Mesendoderm (in vitro differentiated cells): ENCODE data around the gene MPND.

Source experiments
- DNase-seq: peaks from one replicate; pipeline ENCODE4 v3.0.0; 2013
- H2AK5ac ChIP-seq: 2 replicates; pipeline ENCODE4 v1.6.1; 2013; ENCODE audit warnings: low read length, inconsistent platforms
- H2BK120ac ChIP-seq: 2 replicates; pipeline ENCODE4 v1.6.1; 2013; ENCODE audit warnings: low read depth, mild to moderate bottlenecking, low read length, moderate library complexity, mixed read lengths
- H2BK15ac ChIP-seq: replicated peaks from 2 replicates; pipeline ENCODE4 v1.6.1; 2013; ENCODE audit warnings: low read depth, mild to moderate bottlenecking, moderate library complexity
- H2BK5ac ChIP-seq: 2 replicates; pipeline ENCODE4 v1.6.1; 2013; ENCODE audit warnings: low read length, inconsistent platforms
- H3K18ac ChIP-seq: 2 replicates; pipeline ENCODE4 v1.6.1; 2013; ENCODE audit warnings: mild to moderate bottlenecking, low read length, mixed read lengths
- H3K23ac ChIP-seq: one replicate; pipeline ENCODE4 v1.6.1; 2013; ENCODE audit warnings: low read length
- H3K27ac ChIP-seq: 2 replicates; pipeline ENCODE4 v1.5.1; 2013; ENCODE audit warnings: low read depth, mild to moderate bottlenecking, inconsistent platforms, low read length, moderate library complexity
- H3K27me3 ChIP-seq: 2 replicates; pipeline ENCODE4 v1.6.1; 2013; ENCODE audit warnings: low read length, control low read depth, mild to moderate bottlenecking, inconsistent platforms; ENCODE audit not compliant: insufficient read depth, poor library complexity
- H3K36me3 ChIP-seq: 2 replicates; pipeline ENCODE4 v1.6.1; 2013; ENCODE audit warnings: low read length, inconsistent platforms; ENCODE audit not compliant: control insufficient read depth, insufficient read depth
- H3K4ac ChIP-seq: one replicate; pipeline ENCODE4 v1.6.1; 2013; ENCODE audit warnings: low read depth, mild to moderate bottlenecking, low read length, moderate library complexity
- H3K4me1 ChIP-seq: 2 replicates; pipeline ENCODE4 v1.6.1; 2013; ENCODE audit warnings: low read depth, low read length, inconsistent platforms; ENCODE audit not compliant: control insufficient read depth
- H3K4me2 ChIP-seq: 2 replicates; pipeline ENCODE4 v1.6.1; 2013; ENCODE audit warnings: low read length
- H3K4me3 ChIP-seq: 2 replicates; pipeline ENCODE4 v1.5.1; 2013; ENCODE audit warnings: mild to moderate bottlenecking, low read length
- H3K56ac ChIP-seq: one replicate; pipeline ENCODE4 v1.6.1; 2013; ENCODE audit warnings: low read length
- H3K79me1 ChIP-seq: 2 replicates; pipeline ENCODE4 v1.6.1; 2013; ENCODE audit warnings: low read length, inconsistent platforms
- H3K79me2 ChIP-seq: 2 replicates; pipeline ENCODE4 v1.6.1; 2013; ENCODE audit warnings: mild to moderate bottlenecking, low read length; ENCODE audit not compliant: control insufficient read depth, insufficient read depth
- H3K9ac ChIP-seq: 2 replicates; pipeline ENCODE4 v1.6.1; 2013; ENCODE audit warnings: low read length, inconsistent platforms
- H4K5ac ChIP-seq: one replicate; pipeline ENCODE4 v1.6.1; 2013; ENCODE audit warnings: low read length
- H4K8ac ChIP-seq: one replicate; pipeline ENCODE4 v1.6.1; 2013; ENCODE audit warnings: low read depth, mild to moderate bottlenecking, control low read depth, low read length, moderate library complexity
- WGBS: extraction: QIAGEN DNeasy Blood & Tissue Kit; methylation state at CpG from one replicate; pipeline ENCODE4 v1.1.7; 2013; ENCODE audit warnings: low lambda C conversion rate, missing lambda C conversion rate; ENCODE audit not compliant: insufficient coverage; ENCODE audit errors: extremely low coverage; 5-methylcytosine and 5-hydroxymethylcytosine counted together

Gene MPND

DNA sequence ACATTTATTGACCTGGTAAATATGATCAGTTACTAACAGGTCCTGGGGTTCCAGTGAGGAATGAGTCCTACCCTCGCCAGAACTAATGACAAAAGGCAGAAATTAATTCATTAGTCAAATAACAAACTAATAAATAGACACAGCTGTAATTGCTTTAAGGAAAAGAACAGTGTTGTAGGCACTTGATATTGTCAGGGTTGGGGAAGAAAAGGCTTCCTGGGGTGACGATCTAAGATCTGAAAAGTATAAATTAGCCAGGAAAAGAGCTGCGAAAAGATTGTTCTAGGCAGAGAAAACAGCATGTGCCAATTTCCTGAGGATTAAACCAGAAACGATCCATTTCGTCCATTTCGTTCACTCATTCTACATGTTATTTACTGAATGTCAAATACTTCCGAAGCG is 58.4 kb downstream of the MPND start:
- H3K23ac ChIP-seq, result no peak overlapping the region
- H3K27me3 ChIP-seq, result no peaks in the 10 kb centered on the region
- no peak overlapping the region for H3K27ac ChIP-seq
- no peak overlapping the region for H2BK120ac ChIP-seq
- no peak overlapping the region for H2BK15ac ChIP-seq
- WGBS, result no CpG with 5 or more reads among the region's 8 CpGs
- peak overlapping the region; percentile 57 for H3K9ac ChIP-seq
- H3K4me2 ChIP-seq, result peak overlapping the region; percentile 46
- H3K18ac ChIP-seq, result no peak overlapping the region
- H3K36me3 ChIP-seq, result no peaks in the 10 kb centered on the region
- H3K4me1 ChIP-seq, result no peaks in the 10 kb centered on the region
- no peak overlapping the region for H3K4me3 ChIP-seq
- no peak overlapping the region for H2BK5ac ChIP-seq
- no peak overlapping the region for H3K4ac ChIP-seq
- DNase-seq, result no peak
- no peak overlapping the region for H4K8ac ChIP-seq
- no peak overlapping the region for H2AK5ac ChIP-seq
- H3K56ac ChIP-seq, result peak overlapping the region; percentile 59
- peaks cover 62% of the 10 kb centered on the region for H3K79me2 ChIP-seq
- peaks cover 16% of the 10 kb centered on the region for H3K79me1 ChIP-seq
- no peak overlapping the region for H4K5ac ChIP-seq

GRCh38 chr19:4402171-4403004 is 59.0 kb downstream of the MPND start, which contains the start of gene CHAF1A:
Gene CHAF1A, plus strand, starts transcription at chr19:4402640. Its CDS starts 123 bp downstream, at chr19:4402763.
- H3K27me3 ChIP-seq, result no peaks in the 10 kb centered on the region
- peak within 1 kb of the TSS; percentile 7 for H2BK5ac ChIP-seq
- peak within 1 kb of the TSS; percentile 82 for H3K4ac ChIP-seq
- H2AK5ac ChIP-seq, result peak within 1 kb of the TSS; percentile 6
- peaks cover 64% of the 10 kb centered on the region for H3K79me2 ChIP-seq
- peak within 1 kb of the TSS; percentile 95 for H3K56ac ChIP-seq
- WGBS, result no CpG with 5 or more reads among the region's 84 CpGs
- H4K8ac ChIP-seq, result no peak within 1 kb of the TSS
- peak within 1 kb of the TSS; percentile 2 for H2BK120ac ChIP-seq
- H3K18ac ChIP-seq, result peak within 1 kb of the TSS; percentile 86
- H3K23ac ChIP-seq, result peak within 1 kb of the TSS; percentile 3
- peak within 1 kb of the TSS; percentile 91 for H3K4me2 ChIP-seq
- peak within 1 kb of the TSS; percentile 14 for H3K27ac ChIP-seq
- DNase-seq, result peak; percentile 100
- peaks cover 12% of the 10 kb centered on the region for H3K79me1 ChIP-seq
- H3K4me3 ChIP-seq, result peak within 1 kb of the TSS; percentile 88
- H4K5ac ChIP-seq, result no peak within 1 kb of the TSS
- H2BK15ac ChIP-seq, result no peak within 1 kb of the TSS
- H3K9ac ChIP-seq, result peak within 1 kb of the TSS; percentile 98
- no peaks in the 10 kb centered on the region for H3K36me3 ChIP-seq
- H3K4me1 ChIP-seq, result no peaks in the 10 kb centered on the region

DNA sequence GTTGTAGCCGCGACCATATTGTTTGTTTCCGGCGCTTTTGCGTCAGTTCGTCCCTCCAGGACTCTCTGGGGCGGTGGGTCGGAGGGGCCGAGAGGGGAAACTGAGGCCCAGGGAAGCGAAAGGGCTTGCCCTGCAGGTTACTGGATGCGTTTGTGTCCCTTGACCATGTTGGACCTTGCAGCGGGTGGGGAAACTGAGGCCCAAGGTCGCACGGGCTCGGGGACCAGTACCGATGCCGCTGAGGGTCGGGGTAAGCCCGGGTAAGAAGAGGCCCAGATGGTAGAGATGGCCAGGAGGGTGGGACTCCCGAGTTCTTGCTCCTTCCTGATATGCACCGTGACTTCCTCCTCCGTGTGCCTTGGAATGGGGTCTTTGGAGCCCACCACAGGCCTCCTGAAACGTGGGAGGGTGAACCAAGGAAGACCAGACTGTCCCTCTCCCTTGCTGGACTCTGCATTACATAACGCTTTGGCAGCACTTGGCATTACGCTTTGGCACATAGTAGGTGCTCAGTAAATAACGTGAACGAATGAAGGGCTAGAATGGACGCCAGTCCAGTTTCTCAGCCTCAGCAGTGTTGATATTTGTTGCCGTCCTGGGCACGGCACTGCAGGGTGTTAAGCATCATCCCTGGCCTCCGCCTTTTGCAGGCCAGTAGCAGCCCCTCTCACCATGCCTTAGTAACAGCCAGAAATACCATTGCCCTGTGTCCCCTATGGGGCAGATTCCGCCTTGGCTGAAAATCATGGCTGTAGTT is 59.8 kb downstream of the MPND start:
- Histone ChIP-seq H3K4me3 (peak overlapping the region; percentile 88), H2BK5ac (peak overlapping the region; percentile 7), H2BK15ac (no peak overlapping the region), H4K5ac (no peak overlapping the region), H3K79me2 (peaks cover 58% of the 10 kb centered on the region), H3K4ac (peak overlapping the region; percentile 82), H3K4me1 (no peaks in the 10 kb centered on the region), H3K56ac (peak overlapping the region; percentile 95), H3K4me2 (peak overlapping the region; percentile 91), H3K18ac (peak overlapping the region; percentile 86), H2BK120ac (peak overlapping the region; percentile 2), H2AK5ac (peak overlapping the region; percentile 6), H3K9ac (peak overlapping the region; percentile 98), H3K79me1 (peaks cover 6% of the 10 kb centered on the region), H3K27me3 (no peaks in the 10 kb centered on the region), H3K23ac (peak overlapping the region; percentile 3), H3K36me3 (no peaks in the 10 kb centered on the region), H3K27ac (peak overlapping the region; percentile 14), H4K8ac (no peak overlapping the region)
- no CpG with 5 or more reads among the region's 32 CpGs for WGBS
- peak; percentile 56 for DNase-seq

DNA sequence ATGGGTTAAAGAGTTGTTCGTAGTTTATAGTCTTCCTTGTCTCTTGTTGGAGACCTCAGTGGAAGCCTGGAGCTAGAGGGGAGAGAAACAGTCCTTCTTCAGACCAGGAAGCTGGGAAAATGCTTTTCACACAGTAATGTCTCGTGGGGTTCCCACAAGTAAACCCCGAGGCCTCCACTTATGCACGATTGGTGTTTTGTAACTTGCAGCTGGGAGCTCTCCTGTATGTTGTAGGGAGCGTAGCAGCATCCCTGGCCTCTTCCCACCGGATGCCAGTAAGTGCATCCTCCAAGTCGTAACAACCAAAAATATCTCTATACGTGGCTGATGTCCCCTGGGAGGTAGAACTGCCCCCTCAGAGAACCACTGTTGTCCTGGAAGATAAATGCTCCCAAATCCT is 62.6 kb downstream of the MPND start:
- Histone ChIP-seq H3K4ac (no peak overlapping the region), H3K36me3 (peaks cover 3% of the 10 kb centered on the region), H3K56ac (no peak overlapping the region), H3K79me2 (peaks cover 62% of the 10 kb centered on the region), H2AK5ac (no peak overlapping the region), H2BK15ac (no peak overlapping the region), H3K79me1 (peaks cover 4% of the 10 kb centered on the region), H3K27ac (no peak overlapping the region), H3K4me3 (no peak overlapping the region), H3K23ac (no peak overlapping the region), H3K27me3 (no peaks in the 10 kb centered on the region), H4K8ac (no peak overlapping the region), H2BK120ac (no peak overlapping the region), H3K9ac (no peak overlapping the region), H3K4me2 (no peak overlapping the region), H3K18ac (no peak overlapping the region), H2BK5ac (no peak overlapping the region), H3K4me1 (peaks cover 9% of the 10 kb centered on the region), H4K5ac (no peak overlapping the region)
- DNase-seq, result no peak
- WGBS, result no CpG with 5 or more reads among the region's 8 CpGs

DNA sequence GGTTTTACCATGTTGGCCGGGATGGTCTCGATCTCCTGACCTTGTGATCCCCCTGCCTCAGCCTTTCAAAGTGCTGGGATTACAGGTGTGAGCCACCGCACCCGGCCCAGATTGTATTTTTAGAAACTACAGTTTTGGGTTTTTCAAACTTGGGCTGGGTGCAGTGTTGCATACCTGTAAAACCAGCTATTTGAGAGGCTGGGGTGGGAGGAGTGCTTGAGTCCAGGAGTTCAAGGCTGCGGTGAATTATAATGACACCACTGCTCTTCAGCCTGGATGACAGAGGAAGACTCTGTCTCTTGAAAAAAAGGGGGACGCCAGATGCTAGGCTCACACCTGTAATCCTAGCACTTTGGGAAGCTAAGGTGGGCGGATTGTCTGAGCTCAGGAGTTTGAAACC is 63.3 kb downstream of the MPND start:
- no peak overlapping the region for H2BK5ac ChIP-seq
- peaks cover 63% of the 10 kb centered on the region for H3K79me2 ChIP-seq
- WGBS, result no CpG with 5 or more reads among the region's 7 CpGs
- no peak overlapping the region for H3K56ac ChIP-seq
- no peak overlapping the region for H3K23ac ChIP-seq
- no peak overlapping the region for H3K4ac ChIP-seq
- peaks cover 9% of the 10 kb centered on the region for H3K4me1 ChIP-seq
- H2BK15ac ChIP-seq, result no peak overlapping the region
- peaks cover 4% of the 10 kb centered on the region for H3K79me1 ChIP-seq
- no peak overlapping the region for H3K9ac ChIP-seq
- H4K5ac ChIP-seq, result no peak overlapping the region
- no peak for DNase-seq
- H3K18ac ChIP-seq, result no peak overlapping the region
- no peak overlapping the region for H2AK5ac ChIP-seq
- H4K8ac ChIP-seq, result no peak overlapping the region
- H3K27me3 ChIP-seq, result no peaks in the 10 kb centered on the region
- H3K4me3 ChIP-seq, result no peak overlapping the region
- no peak overlapping the region for H3K4me2 ChIP-seq
- H3K27ac ChIP-seq, result peak overlapping the region; percentile 35
- H3K36me3 ChIP-seq, result peaks cover 3% of the 10 kb centered on the region
- no peak overlapping the region for H2BK120ac ChIP-seq
